HG03159 (cell line): ENCODE data around the gene CNOT2.
"Not testable (repeated sequence)": the region's sequence is repeated elsewhere in the genome, so short reads cannot be mapped to it uniquely, and the experiment has no call there.

Experiments
- ATAC-seq: cut with Tn5 transposase; IDR thresholded peaks from one replicate; pipeline ENCODE4 v1.9.1; 2021; ENCODE audit warnings: mild to moderate bottlenecking, moderate library complexity; ENCODE audit not compliant: unreplicated experiment

Gene CNOT2

DNA sequence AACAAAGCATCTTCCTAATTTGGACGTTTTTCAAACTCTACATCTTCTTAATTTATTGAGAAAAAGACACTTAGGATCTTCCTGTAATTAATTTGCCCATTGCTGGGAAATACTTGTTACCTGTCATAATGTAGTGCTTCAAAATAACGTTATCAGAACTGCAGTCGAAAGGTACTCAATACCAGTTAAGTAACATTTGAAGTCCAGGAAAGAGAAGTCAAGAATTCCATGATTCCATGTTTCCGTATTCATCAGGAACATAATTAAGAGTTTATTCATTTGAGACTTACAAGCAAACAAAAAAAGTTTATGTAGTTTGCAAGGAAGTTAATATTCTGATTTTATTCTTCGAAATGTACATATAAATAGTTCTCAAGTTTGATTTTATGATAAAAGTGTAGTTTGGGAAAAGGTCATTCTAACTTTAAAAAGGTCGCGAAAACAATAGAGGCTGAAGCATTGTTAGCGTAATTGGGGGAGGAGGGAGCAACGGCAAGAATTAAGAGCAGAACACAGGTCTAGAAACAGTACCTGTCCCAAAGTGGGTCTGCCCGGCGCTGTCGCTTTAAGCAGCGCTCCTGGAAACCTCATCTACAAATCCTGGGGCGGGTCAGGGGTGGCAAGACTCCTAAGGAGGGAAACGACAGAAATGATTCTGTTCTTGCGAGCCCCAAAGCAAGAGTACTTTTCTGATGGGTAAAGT, 121.6 kb downstream of the CNOT2 start:
- no peak for ATAC-seq

DNA sequence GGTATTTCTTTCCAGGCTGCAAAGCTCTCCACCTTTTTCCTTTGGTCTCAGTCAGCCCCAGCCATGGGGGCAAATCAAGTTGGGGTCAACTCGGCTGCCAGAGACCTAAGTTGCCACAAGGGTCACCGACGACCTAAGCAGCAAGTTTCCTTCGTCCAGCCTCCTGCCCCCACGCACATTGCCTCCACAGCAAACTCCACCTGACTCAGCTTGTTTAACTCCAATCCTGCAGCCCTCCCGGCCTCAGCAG, 122.1 kb downstream of the CNOT2 start:
- no peak for ATAC-seq

DNA sequence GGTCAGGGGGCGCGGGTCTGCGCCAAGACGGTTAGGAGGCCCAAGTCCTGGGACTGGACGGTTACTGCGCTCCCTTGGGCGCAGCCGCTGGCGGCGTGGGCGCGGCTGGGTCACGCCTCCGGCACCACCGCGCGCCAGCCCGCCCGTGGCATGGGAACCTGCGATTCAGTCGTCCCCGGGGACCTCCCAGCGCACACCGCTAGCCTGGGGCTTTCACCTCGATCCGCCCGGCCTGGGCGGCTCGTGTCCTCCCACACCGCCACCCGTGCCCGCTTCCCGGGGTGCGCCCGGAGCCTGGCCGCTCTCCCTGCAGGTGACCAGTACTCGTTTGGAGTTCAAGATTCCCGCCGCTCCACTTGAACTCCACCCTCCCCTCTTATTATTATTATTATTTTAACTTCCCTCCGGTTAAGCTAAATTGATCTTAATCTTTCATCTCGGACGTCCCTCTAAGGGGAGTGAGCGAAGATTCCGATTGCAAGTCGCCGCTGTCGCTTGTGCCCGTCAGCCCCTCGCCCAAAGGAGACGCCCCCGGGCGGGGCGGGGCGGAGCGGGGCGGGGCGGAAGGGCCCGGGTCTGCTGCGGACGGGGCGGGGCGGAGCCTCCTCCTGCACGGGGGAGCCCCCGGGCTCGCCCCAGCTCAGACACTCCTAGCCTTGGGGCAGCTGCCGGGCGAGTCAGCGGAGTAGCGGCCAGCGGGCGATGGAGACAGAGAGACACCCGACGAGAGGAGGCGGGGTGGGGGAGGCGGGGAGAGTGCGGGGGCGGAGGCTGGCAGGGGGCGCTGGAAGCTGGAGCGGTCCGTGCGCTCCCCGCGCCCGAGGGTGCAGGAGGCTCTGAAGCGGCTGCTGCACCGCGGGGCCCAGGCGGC, 122.7 kb downstream of the CNOT2 start, which contains the start of gene KCNMB4:
Gene KCNMB4, plus strand, starts transcription at position 643 of the 871 bp plus-strand sequence. CDS start 445 bp downstream, outside the sequence.
- ATAC-seq: peak; percentile 82

DNA sequence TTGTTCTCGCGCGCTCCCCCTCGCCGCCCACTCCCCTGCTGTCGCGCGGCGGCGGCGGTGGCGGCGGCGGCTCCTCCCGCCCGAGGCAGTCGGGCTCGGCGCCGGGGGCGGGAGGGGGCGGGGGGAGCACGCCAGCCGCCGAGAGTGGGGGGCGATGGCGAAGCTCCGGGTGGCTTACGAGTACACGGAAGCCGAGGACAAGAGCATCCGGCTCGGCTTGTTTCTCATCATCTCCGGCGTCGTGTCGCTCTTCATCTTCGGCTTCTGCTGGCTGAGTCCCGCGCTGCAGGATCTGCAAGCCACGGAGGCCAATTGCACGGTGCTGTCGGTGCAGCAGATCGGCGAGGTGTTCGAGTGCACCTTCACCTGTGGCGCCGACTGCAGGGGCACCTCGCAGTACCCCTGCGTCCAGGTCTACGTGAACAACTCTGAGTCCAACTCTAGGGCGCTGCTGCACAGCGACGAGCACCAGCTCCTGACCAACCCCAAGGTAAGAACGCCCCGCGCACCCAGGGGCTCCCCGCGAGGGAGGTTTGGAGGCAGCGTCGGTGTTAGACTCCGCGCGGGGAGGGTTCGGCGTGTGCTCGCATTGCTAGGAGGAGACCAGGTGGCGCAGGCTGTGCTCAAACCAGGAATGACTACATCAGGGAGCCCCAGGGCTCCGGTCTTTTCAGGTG, 123.5 kb downstream of the CNOT2 start:
- peak; percentile 49 for ATAC-seq

DNA sequence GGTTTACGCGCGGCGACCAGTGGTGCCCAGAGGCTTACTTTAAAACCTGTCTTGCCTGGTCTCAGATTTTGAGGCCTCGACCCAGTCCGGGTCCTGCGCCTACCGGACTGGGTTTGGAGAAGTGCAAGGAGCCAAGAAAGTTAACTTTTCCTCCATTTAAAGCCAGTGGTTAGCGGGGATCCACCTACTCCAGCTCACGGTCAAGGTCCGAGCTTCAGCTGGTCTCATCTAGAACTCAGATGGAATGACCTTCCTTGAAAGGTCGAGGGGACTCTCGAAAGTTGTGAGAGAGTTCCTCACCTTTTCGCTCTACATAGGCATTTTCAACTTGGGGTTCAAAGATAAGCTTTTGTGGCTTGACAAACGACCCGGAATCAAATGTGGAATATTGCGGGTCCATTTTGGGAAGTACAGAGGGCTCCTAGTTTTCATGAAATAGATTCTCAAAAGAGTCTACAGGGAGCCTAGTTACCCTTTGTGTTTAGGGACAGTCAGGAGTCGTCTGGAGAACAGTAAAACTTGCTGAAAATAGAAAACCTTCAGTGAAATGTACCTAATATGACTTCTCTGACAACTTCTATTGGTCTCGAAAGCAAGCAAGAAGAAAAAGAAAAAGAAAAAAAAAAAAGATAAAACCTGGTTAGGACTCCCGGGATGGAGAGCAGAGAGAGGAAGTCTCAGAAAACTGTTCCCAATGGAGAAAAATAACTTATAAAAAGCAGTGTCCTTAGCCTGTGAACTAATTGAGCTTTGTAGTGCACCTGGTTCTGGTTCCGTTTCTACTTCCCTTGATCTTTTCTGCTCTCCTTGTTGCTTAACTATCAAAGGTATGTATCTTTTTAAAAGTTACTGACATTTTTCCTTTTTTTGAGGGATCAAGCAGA, 124.3 kb downstream of the CNOT2 start:
- ATAC-seq: no peak

GRCh38 chr12:70372881-70373280, 129.6 kb downstream of the CNOT2 start:
- no peak for ATAC-seq

- no peak for ATAC-seq
These were observed 136.6 kb downstream of the CNOT2 start for GRCh38 chr12:70379846-70380245.

DNA sequence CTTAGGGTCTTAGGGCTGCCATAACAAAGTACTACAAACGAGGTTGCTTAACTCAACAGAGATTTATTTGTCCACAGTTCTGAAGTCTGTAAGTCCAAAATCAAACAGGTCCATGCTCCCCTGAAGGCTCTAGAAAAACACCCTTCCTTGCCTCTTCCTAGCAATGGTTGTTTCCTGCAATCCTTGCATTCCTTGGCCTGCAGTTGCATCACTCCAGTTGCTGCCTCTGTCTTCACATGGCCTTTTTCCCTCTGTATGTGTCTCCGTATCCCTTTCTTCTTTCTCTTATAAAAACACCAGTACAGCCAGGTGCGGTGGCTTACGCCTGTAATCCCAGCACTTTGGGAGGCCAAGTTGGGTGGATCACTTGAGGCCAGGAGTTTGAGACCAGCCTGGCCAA, 140.3 kb downstream of the CNOT2 start:
- ATAC-seq: no peak

- ATAC-seq: no peak
These were observed 140.7 kb downstream of the CNOT2 start for GRCh38 chr12:70383886-70384285.

DNA sequence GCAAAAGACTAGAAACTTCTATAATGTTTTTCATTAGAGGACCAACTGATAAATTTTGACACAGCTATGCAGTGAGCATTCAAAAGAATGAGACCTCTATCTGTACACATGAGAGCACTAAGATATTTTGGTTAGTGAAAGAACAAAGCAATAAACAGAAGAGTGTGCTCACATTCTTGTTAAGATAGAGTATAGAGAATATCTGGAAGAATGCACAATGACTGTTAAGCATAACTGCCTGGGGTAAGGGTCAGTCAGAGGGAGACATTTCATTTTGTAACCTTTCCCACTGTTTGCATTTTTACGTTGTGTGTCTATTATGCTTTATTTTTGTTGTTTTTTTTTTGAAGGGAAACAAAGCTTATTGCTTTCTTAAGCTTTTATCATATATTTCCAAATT, 143.5 kb downstream of the CNOT2 start:
- no peak for ATAC-seq

GRCh38 chr12:70389678-70390077, 146.4 kb downstream of the CNOT2 start:
- no peak for ATAC-seq

GRCh38 chr12:70392631-70393030, 149.4 kb downstream of the CNOT2 start:
- not testable (repeated sequence) for ATAC-seq

GRCh38 chr12:70393787-70394499, 150.7 kb downstream of the CNOT2 start:
- ATAC-seq: no peak

- ATAC-seq: no peak
These were observed 154.8 kb downstream of the CNOT2 start for GRCh38 chr12:70398002-70398401.

DNA sequence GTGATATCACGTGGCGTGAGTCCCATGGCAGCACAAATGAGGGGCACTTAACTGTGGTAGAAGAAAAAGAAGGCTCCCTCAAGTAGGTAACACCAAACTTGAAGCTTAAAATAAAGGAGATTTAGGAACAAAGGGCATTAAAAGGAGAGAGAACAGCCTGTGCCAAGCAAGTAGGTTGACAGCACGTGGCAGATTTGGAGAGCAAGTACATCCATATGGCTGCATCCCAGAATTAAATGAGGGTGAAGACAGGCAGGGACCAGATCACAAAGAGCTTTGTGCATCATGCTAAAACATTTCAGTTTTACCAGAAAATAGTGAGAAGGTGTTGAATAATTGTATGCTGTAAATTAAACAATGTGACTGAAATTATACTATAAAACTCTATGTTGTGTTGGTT, 155.6 kb downstream of the CNOT2 start:
- ATAC-seq: no peak

- no peak for ATAC-seq
These were observed 156.1 kb downstream of the CNOT2 start for GRCh38 chr12:70399311-70399710.

GRCh38 chr12:70400124-70400523, 156.9 kb downstream of the CNOT2 start:
- ATAC-seq: no peak

DNA sequence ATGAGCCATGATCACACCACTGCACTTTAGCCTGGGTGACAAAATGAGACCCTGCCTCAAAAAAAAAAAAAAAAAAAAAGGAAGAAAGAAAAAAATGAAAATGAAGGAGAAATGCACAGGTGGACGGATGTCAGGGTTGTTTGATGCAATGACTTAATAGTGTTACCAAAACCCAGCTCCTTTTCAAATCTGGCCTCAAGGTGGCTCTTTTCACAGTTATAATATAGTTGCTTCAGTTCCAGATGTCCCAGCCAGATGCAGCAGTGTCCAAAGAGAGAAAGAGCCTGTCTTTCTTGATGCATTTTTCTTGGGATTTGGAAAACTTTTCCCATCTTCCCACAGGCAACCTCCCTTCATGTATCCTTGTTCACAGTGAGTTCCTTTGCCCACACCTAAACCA, 159.4 kb downstream of the CNOT2 start:
- ATAC-seq: no peak

DNA sequence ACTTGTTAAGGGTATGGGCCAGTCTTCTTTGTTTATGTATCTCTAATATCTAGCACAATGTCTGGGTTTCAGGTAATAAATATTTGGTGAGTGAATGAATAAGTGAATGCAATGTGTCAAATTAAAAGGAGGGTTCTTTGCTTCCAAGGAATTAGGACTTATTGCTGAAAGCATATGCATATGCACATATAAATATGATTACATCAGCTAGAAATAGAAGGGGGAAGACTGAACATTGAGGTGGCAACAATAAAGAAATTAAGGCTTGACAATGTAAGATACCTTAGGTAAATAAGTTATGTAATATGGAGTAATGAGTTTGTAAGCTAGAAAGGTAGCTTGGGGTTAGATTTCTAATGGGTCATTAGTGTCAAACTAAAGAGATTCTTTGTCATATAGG, 160.6 kb downstream of the CNOT2 start:
- no peak for ATAC-seq
